Fibroblast of pulmonary artery (primary cell): ENCODE measurements around the gene DMRT1.

Source experiments
- DNase-seq: peaks from one replicate; pipeline ENCODE4 v3.0.0-alpha.2; 2010; ENCODE audit warnings: low read depth
- H3K4me3 ChIP-seq: replicated peaks from 2 replicates; pipeline ENCODE4 v1.5.1; 2011; ENCODE audit warnings: low read depth, mild to moderate bottlenecking, control low read depth, low read length, moderate library complexity
- CTCF ChIP-seq: IDR thresholded peaks from 2 replicates; pipeline ENCODE4 v1.5.1; 2011; ENCODE audit warnings: mild to moderate bottlenecking, control low read depth, low read length, inconsistent platforms; ENCODE audit errors: missing control alignments

Gene DMRT1

DNA sequence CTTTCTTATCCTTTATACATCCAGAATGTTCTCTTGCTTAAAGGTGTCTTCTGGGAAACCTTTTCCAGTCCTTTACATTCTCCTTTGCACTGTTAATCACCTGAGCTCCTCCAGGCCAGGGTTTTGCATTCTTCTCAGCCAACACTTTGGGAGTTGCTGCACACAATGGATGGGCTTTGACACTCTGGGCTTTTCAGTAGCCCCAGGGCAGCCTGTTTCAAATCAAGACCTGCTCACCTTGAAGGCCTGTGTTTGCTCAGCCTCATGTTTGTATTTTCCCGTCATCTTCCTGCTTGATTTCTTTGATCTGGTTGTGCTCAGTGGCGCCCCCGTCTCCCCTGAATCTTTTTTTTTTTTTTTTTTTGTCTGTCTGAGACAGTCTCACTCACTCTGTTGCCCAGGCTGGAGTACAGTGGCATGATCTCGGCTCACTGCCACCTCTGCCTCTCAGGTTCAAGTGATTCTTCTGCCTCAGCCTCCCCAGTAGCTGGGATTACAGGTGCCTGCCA lies 41.0 kb downstream of the DMRT1 start:
- no peak overlapping the region for H3K4me3 ChIP-seq
- TF ChIP-seq CTCF = no peak
- DNase-seq = no peak

DNA sequence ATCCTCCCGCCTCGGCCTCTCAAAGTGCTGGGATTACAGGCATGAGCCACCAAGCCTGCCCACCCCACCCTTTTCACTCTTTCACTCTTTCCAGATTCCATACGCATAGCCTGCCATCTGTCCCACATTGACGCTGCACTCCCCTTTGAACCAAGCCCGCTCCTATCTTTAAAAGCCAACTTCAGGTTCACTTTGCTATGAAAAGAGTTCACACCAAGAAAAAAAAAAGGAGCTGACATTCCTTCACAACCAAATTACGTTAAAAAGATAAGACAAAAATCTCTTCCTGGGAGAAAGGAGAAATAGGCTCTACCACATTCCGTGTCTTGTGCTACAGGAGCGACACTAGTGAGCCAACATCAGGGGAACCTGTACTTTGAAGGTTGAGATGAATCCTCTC lies 41.5 kb downstream of the DMRT1 start:
- no peak overlapping the region for H3K4me3 ChIP-seq
- no peak for TF ChIP-seq CTCF
- DNase-seq = no peak

DNA sequence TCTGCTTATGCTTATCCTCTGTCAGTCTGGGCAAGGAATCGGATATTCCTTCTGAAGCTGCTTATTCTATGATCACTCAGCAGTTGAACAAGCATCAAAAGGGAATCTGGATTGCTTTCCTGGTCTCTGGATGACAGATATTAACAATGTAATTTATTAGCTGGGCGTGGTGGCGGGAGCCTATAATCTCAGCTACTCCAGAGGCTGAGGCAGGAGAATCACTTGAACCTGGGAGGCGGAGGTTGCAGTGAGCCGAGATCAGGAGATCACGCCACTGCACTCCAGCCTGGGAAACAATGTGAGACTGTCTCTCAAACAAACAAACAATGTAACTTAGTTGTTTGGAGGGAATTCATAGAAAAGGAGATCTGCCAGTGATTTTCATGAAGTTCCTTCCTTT lies 45.4 kb downstream of the DMRT1 start:
- H3K4me3 ChIP-seq = no peak overlapping the region
- TF ChIP-seq CTCF = no peak

GRCh38 chr9:892123-892522 lies 50.6 kb downstream of the DMRT1 start:
- no peak for TF ChIP-seq CTCF
- DNase-seq = no peak
- no peak overlapping the region for H3K4me3 ChIP-seq

More for the DNA sequence above, 45.4 kb downstream of the DMRT1 start:
- no peak for DNase-seq

- TF ChIP-seq CTCF = no peak
- no peak overlapping the region for H3K4me3 ChIP-seq
- no peak for DNase-seq
These were observed 51.6 kb downstream of the DMRT1 start for GRCh38 chr9:893115-893514.

DNA sequence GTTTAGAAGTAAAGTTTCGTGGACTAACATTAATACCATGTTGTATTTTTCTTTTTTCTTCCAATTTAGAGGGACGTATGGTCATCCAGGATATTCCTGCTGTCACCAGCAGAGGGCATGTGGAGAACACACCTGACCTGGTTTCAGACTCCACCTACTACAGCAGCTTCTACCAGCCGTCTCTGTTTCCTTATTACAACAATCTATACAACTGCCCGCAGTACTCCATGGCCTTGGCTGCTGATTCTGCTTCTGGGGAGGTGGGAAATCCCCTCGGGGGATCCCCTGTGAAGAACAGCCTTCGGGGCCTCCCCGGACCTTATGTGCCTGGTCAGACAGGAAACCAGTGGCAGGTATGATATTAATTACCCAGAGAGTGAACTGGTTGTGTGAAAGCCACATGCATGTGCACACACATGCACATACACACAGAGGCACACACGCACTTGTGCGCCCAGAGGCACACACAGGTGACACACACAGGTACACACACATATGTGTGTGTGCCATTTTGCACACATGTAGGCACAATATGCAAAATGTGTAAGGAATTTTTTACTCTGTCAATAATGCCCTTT lies 52.4 kb downstream of the DMRT1 start:
- H3K4me3 ChIP-seq = no peak overlapping the region
- TF ChIP-seq CTCF = peak; percentile 74
- peak; percentile 61 for DNase-seq
